ENCODE results near the gene SETD5.

Gene SETD5, protein sequence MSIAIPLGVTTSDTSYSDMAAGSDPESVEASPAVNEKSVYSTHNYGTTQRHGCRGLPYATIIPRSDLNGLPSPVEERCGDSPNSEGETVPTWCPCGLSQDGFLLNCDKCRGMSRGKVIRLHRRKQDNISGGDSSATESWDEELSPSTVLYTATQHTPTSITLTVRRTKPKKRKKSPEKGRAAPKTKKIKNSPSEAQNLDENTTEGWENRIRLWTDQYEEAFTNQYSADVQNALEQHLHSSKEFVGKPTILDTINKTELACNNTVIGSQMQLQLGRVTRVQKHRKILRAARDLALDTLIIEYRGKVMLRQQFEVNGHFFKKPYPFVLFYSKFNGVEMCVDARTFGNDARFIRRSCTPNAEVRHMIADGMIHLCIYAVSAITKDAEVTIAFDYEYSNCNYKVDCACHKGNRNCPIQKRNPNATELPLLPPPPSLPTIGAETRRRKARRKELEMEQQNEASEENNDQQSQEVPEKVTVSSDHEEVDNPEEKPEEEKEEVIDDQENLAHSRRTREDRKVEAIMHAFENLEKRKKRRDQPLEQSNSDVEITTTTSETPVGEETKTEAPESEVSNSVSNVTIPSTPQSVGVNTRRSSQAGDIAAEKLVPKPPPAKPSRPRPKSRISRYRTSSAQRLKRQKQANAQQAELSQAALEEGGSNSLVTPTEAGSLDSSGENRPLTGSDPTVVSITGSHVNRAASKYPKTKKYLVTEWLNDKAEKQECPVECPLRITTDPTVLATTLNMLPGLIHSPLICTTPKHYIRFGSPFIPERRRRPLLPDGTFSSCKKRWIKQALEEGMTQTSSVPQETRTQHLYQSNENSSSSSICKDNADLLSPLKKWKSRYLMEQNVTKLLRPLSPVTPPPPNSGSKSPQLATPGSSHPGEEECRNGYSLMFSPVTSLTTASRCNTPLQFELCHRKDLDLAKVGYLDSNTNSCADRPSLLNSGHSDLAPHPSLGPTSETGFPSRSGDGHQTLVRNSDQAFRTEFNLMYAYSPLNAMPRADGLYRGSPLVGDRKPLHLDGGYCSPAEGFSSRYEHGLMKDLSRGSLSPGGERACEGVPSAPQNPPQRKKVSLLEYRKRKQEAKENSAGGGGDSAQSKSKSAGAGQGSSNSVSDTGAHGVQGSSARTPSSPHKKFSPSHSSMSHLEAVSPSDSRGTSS (N-terminal part only)

GRCh38 chr3:9397332-9397905 is at the start of gene SETD5:
Gene SETD5, plus strand, starts transcription at chr3:9397615. Its CDS starts 31,324 bp downstream, at chr3:9428939.
- DNase-seq: peak; percentile 100

DNA sequence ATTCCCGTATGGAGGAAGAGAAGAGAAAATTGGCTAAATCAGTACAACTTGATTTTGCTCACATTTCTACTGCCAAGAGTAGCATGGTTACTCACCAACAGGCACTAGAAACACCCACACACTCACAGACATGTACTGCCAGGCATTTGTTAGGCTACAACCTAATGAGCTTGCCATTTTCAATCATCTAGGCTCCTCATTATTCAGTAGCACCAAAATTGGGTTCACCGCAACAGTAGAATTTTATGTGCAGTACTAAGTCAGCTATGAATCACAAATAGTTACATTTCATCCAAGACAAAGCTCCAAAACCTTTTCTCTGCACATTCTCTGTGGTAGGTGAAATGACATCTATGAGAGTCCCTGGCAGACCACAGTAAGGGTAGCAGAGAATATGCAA is 49.5 kb upstream of the SETD5 start:
- DNase-seq: no peak

- no peak for DNase-seq
These were observed 47.9 kb upstream of the SETD5 start for GRCh38 chr3:9349321-9350117.

- DNase-seq: no peak
These were observed 45.7 kb upstream of the SETD5 start for GRCh38 chr3:9351709-9352126.

DNA sequence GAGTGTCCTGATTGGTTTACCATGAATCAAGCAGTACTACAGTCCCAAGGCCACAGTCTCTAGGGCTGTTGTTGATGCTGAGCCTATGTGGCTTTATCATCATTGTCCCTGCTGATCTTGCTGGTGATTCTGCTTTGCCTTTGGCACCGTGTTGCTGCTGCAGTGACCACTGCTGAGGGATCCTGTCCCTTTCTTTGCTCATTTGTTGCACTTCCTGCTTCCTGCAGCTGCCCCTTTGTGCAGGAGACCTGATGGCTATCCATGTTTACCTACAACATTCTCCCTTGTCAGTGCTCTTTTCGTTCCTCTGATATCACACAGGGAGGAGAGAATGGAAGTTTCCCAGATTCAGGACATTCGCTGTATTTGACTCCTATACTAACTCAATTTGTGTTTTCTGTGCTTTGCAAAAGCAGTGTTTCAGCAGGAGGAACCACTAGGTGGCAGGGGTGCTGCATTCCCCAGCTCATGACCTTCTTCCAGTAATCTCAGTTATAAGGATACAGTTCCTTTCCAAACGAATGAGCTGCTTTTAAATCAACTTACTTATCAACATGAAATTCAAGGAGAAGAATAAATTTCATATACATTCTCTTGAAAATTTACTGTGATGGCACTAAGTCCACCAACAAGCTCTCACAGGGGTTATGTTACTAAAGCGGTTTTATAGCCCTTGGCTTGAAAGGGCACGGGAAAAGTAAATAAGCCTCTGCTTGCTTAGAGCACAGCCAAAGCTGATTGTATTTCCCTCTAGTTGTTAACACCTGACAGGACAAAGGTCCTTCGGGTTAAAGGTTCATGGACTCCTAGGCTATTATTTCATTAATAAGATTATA is 44.3 kb upstream of the SETD5 start:
- DNase-seq: peak; percentile 63

DNA sequence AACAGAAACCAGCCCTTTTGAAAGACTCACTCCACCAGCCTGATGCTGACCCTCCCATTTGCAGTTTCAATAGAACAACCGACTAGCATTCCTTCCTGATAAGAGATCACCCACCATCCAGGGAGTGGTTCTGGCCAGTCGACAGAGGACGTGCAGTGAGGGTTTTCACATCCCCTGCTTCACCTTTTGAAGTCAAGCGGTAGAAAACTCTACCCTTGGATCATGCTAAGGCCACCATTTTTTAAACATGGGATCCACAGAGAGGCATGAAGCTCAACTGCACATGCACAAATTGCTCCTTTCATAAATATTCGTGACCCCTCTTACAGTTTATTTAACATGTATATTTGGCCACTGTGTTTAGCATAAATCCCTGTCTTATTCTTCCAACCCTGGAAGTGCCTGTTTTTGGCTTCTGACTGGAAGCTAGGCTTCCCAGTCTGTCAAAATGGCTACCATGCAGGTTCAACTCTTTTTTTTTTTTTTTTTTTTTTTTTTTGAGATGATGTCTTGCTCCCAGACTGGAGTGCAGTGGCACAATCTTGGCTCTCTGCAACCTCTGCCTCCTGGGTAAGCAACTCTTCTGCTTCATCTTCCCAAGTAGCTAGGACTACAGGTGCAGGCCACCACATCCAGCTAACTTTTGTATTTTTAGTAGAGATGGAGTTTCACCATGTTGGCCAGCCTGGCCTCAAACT is 35.6 kb upstream of the SETD5 start:
- no peak for DNase-seq

DNA sequence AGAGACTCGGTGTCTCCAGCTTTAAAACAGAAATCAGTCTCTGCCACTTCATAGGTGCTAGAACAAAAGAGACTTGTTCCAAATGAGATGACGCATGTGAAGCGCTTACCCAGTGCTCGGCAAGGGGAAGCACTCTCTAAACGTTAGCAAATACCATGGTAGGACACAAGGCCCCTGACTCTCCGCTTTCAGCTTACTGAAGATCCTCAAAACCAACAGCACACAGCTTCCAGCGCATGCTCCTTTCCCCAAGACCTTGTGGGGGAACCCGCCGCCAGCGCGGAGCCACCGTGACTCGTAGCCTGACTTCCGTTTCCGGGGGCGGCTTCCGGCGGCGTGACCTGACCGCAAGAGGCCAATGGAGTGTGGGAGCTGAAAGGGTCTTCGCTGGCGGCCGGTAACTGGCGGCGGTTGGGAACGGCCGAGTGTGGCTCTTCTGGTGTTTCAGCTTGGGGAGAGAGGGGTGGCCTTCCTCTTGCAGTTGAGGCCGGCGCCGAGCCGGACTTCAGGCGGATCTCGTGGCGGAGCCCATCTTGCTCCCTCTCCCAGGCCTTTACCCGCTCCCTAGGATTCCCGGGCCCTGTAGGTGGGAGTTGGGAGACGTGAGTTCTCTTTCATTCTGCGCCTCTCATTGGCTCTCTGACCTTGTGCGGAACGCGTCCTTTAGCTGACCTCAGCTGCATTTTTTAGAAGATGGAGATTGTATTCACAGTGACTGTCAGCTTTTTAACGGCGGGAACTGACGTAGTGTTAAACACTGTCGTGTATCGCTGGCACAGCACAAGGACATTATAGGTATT is 34.5 kb upstream of the SETD5 start, which contains the start of gene THUMPD3:
Gene THUMPD3 (plus strand): TSS at position 324 of the 800 bp plus-strand sequence. CDS start 2,015 bp downstream, outside the sequence.
- DNase-seq: peak; percentile 95

DNA sequence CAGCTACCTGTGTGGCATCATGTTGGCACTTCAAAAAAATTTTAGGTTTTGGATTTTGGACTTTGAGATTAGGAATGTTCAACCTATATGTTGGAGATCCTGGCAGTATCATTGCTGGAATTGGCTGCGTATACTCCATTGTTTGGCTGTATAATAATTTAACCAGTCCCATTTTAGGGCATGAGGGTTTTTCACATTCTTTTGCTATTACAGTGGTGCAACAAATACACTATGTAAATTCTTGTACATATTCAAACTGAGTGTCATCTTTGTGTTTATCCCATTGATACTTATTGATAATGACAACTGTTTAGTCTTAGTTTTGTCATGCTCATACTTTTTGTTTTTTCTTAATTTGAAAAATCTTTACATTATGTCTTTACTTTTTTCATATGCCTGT is 27.9 kb upstream of the SETD5 start:
- no peak for DNase-seq

- DNase-seq: no peak
These were observed 23.9 kb upstream of the SETD5 start for GRCh38 chr3:9373465-9373864.

DNA sequence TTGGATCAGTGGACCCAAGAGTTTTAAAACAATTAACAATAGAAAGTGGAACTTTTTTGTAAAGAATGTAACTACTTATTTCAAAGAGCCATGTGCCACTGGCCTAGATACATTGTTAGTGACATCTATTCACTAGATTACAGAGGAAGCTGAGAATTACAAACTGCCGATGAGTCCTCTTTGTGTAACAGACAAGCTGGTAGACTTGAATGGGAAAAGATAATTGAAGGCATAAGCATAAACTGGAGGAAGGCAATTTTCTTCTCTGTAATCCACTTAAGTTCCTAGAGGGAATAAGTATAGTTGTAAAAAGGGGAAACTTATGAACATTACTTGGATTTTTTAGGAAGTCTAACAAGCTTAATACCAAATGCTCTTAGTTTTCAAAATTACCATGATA is 19.4 kb upstream of the SETD5 start:
- DNase-seq: no peak

- DNase-seq: no peak
These were observed 18.1 kb upstream of the SETD5 start for GRCh38 chr3:9379327-9379726.

GRCh38 chr3:9380014-9380413 is 17.4 kb upstream of the SETD5 start:
- no peak for DNase-seq

DNA sequence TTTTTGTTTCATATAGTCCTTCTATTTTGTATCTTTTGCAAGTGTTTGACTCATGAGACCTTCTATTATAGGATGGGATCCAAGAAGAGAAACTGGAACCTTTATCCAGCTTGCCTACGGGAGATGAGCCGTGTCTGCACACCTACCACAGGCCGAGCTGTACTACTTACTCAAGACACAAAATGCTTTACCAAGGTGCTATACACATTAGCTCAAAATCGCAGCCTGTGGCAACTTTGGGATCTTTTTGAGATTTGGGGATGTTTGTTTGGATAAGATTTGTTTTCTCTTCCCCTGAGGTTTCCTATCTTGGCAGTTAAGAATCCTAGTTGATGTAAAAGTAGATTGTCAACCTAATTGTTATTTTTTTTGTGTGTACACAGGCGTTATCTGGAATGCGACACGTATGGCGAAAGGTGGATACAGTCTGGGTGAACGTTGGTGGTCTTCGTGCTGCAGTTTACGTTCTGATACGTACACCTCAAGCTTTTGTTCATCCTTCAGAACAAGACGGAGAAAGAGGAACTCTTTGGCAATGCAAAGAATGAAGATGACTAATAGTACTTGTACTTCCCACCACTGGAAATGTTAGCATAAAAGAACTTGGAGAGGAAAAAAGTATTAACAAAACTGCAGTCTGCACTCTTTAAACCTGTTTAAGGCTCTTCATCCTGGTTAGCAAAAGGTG is 13.1 kb upstream of the SETD5 start:
- no peak for DNase-seq

GRCh38 chr3:9385187-9386077 is 12.0 kb upstream of the SETD5 start:
- no peak for DNase-seq

- no peak for DNase-seq
These were observed 11.3 kb upstream of the SETD5 start for GRCh38 chr3:9386078-9386459.

DNA sequence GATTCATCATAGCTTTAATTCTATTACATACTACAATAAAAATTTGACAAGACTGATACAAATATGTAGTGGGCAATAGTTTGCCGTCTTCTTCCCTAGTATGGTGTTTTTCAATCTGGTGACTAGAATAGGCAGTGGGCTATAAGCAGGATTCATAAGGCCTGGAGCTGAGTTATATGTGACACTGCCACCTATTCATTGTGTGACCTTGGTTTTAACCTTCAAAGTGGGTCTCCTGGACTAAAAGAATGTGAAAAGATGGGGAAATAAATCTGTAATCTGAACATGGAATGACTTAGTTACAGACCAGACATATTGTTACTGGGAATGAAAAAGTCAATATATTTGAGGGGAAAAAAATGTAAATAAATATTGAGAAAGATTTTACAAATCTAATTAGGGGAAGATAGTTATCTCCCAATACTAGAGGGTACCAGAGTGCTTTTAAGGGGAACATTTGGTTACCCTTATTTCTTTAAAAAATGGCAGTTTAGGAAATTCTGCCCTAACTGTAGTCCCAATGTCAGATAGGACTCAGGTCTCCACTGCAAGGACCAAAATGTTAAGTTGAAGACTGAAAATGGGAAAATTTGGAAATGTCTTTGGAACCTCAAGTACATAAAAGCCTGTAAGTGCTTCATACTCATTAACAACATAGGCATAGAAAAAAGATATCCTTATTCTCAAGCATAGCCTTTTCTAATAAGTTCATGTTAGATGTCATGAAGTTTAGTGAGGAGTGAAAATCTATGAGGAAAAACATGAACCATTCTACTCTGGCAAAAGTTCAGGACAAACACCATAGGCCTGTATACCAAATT is 10.7 kb upstream of the SETD5 start:
- no peak for DNase-seq

DNA sequence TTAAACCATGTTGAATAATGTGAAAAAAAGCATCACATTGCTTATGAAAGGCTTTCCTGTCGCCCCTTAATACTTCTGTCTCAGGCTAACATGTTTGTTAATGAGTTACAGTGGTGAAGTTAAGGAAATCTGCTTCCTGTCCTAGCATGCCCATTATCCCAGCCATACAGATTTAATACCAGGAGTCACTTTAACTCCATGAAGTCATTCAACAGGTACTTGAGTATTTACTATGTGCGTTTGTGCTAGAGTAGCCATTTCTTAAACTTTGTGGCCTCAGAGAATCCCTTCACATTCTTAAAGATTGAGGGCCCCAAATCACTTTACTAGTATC is 10.1 kb upstream of the SETD5 start:
- DNase-seq: no peak
